GF-D8 (cell line): ENCODE measurements around the gene OCIAD1.

Experiments used
- DNase-seq: peaks from one replicate; lab custom pipeline; 2025; lab: John Stamatoyannopoulos, UW

OCIAD1 gene

GRCh38 chr4:48891028-48891619 is 60.2 kb downstream of the OCIAD1 start:
- no peak for DNase-seq

GRCh38 chr4:48896845-48897244 is 66.0 kb downstream of the OCIAD1 start:
- DNase-seq, result no peak

- DNase-seq, result peak; percentile 55
Measured at GRCh38 chr4:48898733-48899431, 68.0 kb downstream of the OCIAD1 start.

- no peak for DNase-seq
Measured at GRCh38 chr4:48899432-48899749, 68.5 kb downstream of the OCIAD1 start.

GRCh38 chr4:48899950-48900349 is 69.1 kb downstream of the OCIAD1 start:
- DNase-seq, result peak; percentile 19

- no peak for DNase-seq
Measured at GRCh38 chr4:48901196-48901595, 70.3 kb downstream of the OCIAD1 start.

- no peak for DNase-seq
Measured at GRCh38 chr4:48902266-48902665, 71.4 kb downstream of the OCIAD1 start.

- no peak for DNase-seq
Measured at GRCh38 chr4:48904101-48904500, 73.2 kb downstream of the OCIAD1 start.

- no peak for DNase-seq
Measured at GRCh38 chr4:48904541-48905142, 73.8 kb downstream of the OCIAD1 start.

- no peak for DNase-seq
Measured at GRCh38 chr4:48905363-48906015, 74.6 kb downstream of the OCIAD1 start.

GRCh38 chr4:48906206-48907173 is 75.6 kb downstream of the OCIAD1 start, which contains the start of gene OCIAD2:
Gene OCIAD2 (minus strand): TSS chr4:48906774. CDS start chr4:48904549, 2,225 bp downstream.
- DNase-seq, result peak; percentile 35

GRCh38 chr4:48907706-48908477 is 77.0 kb downstream of the OCIAD1 start:
- DNase-seq, result no peak

GRCh38 chr4:48908687-48909086 is 77.8 kb downstream of the OCIAD1 start:
- DNase-seq, result no peak

GRCh38 chr4:48909697-48910096 is 78.8 kb downstream of the OCIAD1 start:
- DNase-seq, result no peak

- no peak for DNase-seq
Measured at GRCh38 chr4:48910511-48910910, 79.6 kb downstream of the OCIAD1 start.
